Lower leg skin (tissue), 4 donors: ENCODE results near the gene DDC. TPM values are rescaled to one million over a fixed set of nuclear protein-coding genes. Genes with fewer than 3 reads are reported as not detected.
"Not testable (repeated sequence)": the region's sequence is repeated elsewhere in the genome, so short reads cannot be mapped to it uniquely, and the experiment has no call there.

ENCODE experiments used
- DNase-seq, 2 donors: peaks; one replicate each; pipeline ENCODE4 v3.0.0-alpha.2; 2019; ENCODE audit warnings: low spot score in 2 of 2
- H3K4me3 ChIP-seq: fragments of 200-600 bp; sonication (generic); 2 replicates; pipeline ENCODE4 v1.5.1; 2017; ENCODE audit warnings: mild to moderate bottlenecking, low read depth; ENCODE audit not compliant: poor library complexity, severe bottlenecking
- CTCF ChIP-seq, 3 donors: fragments of 450-650 bp; IDR thresholded peaks; one replicate each; pipeline ENCODE4 v1.5.1; 2016; ENCODE audit warnings: antibody characterized with exemption in 3 of 3, mild to moderate bottlenecking in 3 of 3, moderate library complexity in 2 of 3
- POLR2A ChIP-seq, 2 donors: fragments of 450-650 bp; IDR thresholded peaks; one replicate each; pipeline ENCODE4 v1.6.1; 2016 to 2017; ENCODE audit warnings: antibody characterized with exemption in 2 of 2, mild to moderate bottlenecking in 1 of 2, moderate library complexity in 1 of 2
- WGBS, 2 donors: methylation state at CpG; one replicate each; pipeline ENCODE4 v1.1.5; 2018; 5-methylcytosine and 5-hydroxymethylcytosine counted together
- intact Hi-C: fragments of 100-400 bp; cut with DNase I; formaldehyde crosslinking; loops from one replicate; pipeline ENCODE4 v1.15.0; 2023; ENCODE audit warnings: low total_unique reads
- total RNA-seq, 4 donors: library from RNA; depleted of rRNA; stranded (reverse); fragments of >200 nt; gene quantifications; one replicate each; pipeline ENCODE4 v1.1.0, GENCODE V29; 2016

Gene DDC
- total RNA-seq, 4 donors from 2014 or later: 1.2 TPM; not detected in 3

- intact Hi-C loops: no loop called here
- no peak for TF ChIP-seq CTCF (IDR thresholded peaks at IDR 0.05)
- TF ChIP-seq POLR2A (IDR thresholded peaks at IDR 0.05): no peak
These were observed 12.4 kb upstream of the DDC start for GRCh38 chr7:50577569-50577968.

GRCh38 chr7:50576388-50576787 is 11.2 kb upstream of the DDC start:
- WGBS, 2 donors: 72 to 78% methylated on average over 6 of the region's 6 CpGs
- intact Hi-C loops, H3K4me3 ChIP-seq, DNase-seq: not testable (repeated sequence)

More at GRCh38 chr7:50577569-50577968, 12.4 kb upstream of the DDC start:
- no peak overlapping the region for H3K4me3 ChIP-seq
- 89 to 91% methylated on average over 10 of the region's 10 CpGs for WGBS, 2 donors
- DNase-seq: no peak

- WGBS, 2 donors: 71 to 76% methylated on average over 6 of the region's 6 CpGs
- no peak overlapping the region for H3K4me3 ChIP-seq
- TF ChIP-seq POLR2A (IDR thresholded peaks at IDR 0.05): no peak
- no peak for TF ChIP-seq CTCF (IDR thresholded peaks at IDR 0.05)
- no peak for DNase-seq
- intact Hi-C loops: no loop called here
These were observed 2.6 kb upstream of the DDC start for GRCh38 chr7:50567715-50568261.

GRCh38 chr7:50565977-50566376 is 772 bp upstream of the DDC start:
- 61 to 69% methylated on average over 5 of the region's 5 CpGs for WGBS, 2 donors
- no peak for DNase-seq
- no peak overlapping the region for H3K4me3 ChIP-seq
- intact Hi-C loops: no loop called here
- TF ChIP-seq POLR2A (IDR thresholded peaks at IDR 0.05) (no peak), CTCF (IDR thresholded peaks at IDR 0.05) (no peak)

GRCh38 chr7:50565559-50565916 is 333 bp upstream of the DDC start:
- 61 to 62% methylated on average over 2 of the region's 2 CpGs for WGBS, 2 donors
- TF ChIP-seq POLR2A (IDR thresholded peaks at IDR 0.05) (no peak), CTCF (IDR thresholded peaks at IDR 0.05) (no peak)
- intact Hi-C loops: no loop called here
- H3K4me3 ChIP-seq: no peak overlapping the region
- DNase-seq: no peak

GRCh38 chr7:50564171-50564570 is 1.0 kb downstream of the DDC start:
- intact Hi-C loops: no loop called here
- TF ChIP-seq POLR2A (IDR thresholded peaks at IDR 0.05): no peak
- TF ChIP-seq CTCF (IDR thresholded peaks at IDR 0.05): no peak
- no peak overlapping the region for H3K4me3 ChIP-seq
- 79 to 85% methylated on average over 8 of the region's 8 CpGs for WGBS, 2 donors
- DNase-seq: no peak
